Mucosa of rectum (tissue), 2 donors: ENCODE measurements around the gene CALML4.
"Not testable (repeated sequence)": the region's sequence is repeated elsewhere in the genome, so short reads cannot be mapped to it uniquely, and the experiment has no call there.

Experiments used
- H3K27ac ChIP-seq, 2 donors: one replicate each; pipeline ENCODE4 v1.7.0; 2013; ENCODE audit warnings: inconsistent platforms in 2 of 2, low read depth in 2 of 2, low read length in 2 of 2
- H3K27me3 ChIP-seq, 2 donors: one replicate each; pipeline ENCODE4 v1.7.0; 2013; ENCODE audit warnings: low read length in 2 of 2; ENCODE audit not compliant: control insufficient read depth in 2 of 2, insufficient read depth in 2 of 2
- H3K36me3 ChIP-seq, 2 donors: one replicate each; pipeline ENCODE4 v1.7.0; 2013; ENCODE audit warnings: low read length in 2 of 2; ENCODE audit not compliant: control insufficient read depth in 2 of 2, insufficient read depth in 2 of 2
- H3K4me1 ChIP-seq, 2 donors: one replicate each; pipeline ENCODE4 v1.7.0; 2013; ENCODE audit warnings: low read length in 2 of 2, mild to moderate bottlenecking in 1 of 2; ENCODE audit not compliant: control insufficient read depth in 2 of 2, insufficient read depth in 2 of 2
- H3K4me3 ChIP-seq, 2 donors: one replicate each; pipeline ENCODE4 v1.7.0; 2013; ENCODE audit warnings: low read length in 2 of 2
- H3K9ac ChIP-seq, 2 donors: one replicate each; pipeline ENCODE4 v1.7.0; 2013; ENCODE audit warnings: low read length in 2 of 2, low read depth in 1 of 2, mild to moderate bottlenecking in 1 of 2
- H3K9me3 ChIP-seq, 2 donors: one replicate each; pipeline ENCODE4 v1.7.0; 2013; ENCODE audit warnings: low read length in 2 of 2; ENCODE audit not compliant: control insufficient read depth in 2 of 2
- donor health status: healthy.
- donor health status: Normal muscosa, but diverticular disease.

The CALML4 gene

DNA sequence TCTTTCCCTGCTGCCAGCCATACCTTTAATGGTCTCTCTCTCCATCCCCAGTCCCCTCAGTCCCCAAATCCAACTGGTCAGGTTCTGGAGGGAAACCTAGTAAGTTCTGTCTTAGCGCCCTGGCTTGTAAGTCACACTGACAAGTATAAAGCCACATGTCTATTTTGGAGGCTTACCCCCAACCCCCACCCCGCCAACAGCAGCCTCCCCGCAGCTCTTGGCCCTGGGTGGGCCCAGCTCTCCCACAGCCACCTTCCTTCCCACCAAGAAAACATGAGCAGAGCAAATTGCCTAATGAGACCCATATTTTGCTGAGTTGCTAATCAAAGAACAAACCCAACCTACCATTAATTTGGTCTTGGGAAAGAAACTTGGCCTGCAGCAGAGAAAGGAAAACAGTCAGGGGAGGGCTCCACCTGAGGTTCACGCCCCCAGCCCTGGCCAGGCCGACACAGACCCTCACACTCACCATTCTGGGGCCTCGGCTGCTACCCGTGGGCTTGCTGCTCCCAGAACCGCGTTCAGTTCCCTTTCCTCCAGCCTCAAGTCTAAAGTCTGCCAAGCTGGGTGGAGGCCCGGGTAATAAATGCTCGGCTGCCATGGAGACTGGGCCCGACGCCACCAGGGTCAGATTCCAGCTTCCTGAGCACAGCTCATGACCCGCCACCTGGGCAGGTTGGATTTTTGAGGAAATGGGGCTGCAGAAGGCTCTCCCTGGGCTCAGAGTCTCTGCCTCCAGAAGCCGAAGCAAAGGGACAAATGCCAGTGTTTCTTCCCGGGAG, at the start of gene CALML4:
CALML4 (minus strand) TSS at position 557 of the 782 bp plus-strand sequence; CDS start at position 472, 85 bp downstream.
- H3K36me3 ChIP-seq = no peaks in the 10 kb centered on the region
- peak within 1 kb of the TSS; percentile 82 to 92 for H3K9ac ChIP-seq
- no peaks in the 10 kb centered on the region for H3K9me3 ChIP-seq
- no peaks in the 10 kb centered on the region for H3K27me3 ChIP-seq
- H3K27ac ChIP-seq = peak within 1 kb of the TSS; percentile 97 to 98
- H3K4me1 ChIP-seq = peaks cover 22 to 39% of the 10 kb centered on the region in 2 donors
- peak within 1 kb of the TSS; percentile 76 to 86 for H3K4me3 ChIP-seq

DNA sequence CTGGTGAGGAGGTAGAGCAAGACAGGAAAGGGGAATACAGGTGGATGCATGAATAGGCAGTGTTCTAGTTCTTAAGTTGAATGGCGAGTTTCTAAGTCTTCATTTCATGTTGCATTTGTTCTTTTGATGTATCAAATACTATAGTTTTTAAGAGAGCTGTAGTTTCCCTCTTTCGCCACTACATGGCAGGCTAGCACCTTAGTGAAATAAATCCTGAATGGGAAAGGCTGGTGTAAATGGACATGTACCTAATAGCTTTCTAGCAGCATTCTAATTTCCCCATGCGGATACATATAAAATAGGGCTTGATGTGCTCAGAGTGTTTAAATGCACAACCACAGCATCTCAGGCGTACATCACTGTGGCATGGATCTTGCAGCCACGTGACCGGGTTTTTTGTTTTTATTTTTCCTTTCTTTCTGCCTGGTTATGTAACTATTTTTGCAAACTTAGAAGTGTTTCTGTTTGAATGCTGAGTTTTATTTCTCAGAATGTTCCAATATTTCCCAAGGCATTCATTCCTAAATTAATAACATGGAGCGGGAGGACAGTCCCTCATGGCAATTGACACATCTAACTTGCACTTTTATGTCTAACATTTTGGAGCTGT, 47.9 kb upstream of the CALML4 start:
- no peak overlapping the region for H3K9ac ChIP-seq
- no peaks in the 10 kb centered on the region for H3K27me3 ChIP-seq

GRCh38 chr15:68249058-68249713, 44.1 kb upstream of the CALML4 start:
- Histone ChIP-seq H3K36me3 (no peaks in the 10 kb centered on the region), H3K27ac (no peak overlapping the region), H3K9ac (no peak overlapping the region), H3K9me3 (peaks cover 0 to 1% of the 10 kb centered on the region in 2 donors), H3K4me3 (no peak overlapping the region), H3K27me3 (no peaks in the 10 kb centered on the region), H3K4me1 (no peaks in the 10 kb centered on the region)

More for the DNA sequence above, 47.9 kb upstream of the CALML4 start:
- Histone ChIP-seq H3K9me3 (no peaks in the 10 kb centered on the region), H3K27ac (no peak overlapping the region), H3K4me1 (peaks cover 2 to 9% of the 10 kb centered on the region in 2 donors), H3K36me3 (no peaks in the 10 kb centered on the region), H3K4me3 (no peak overlapping the region)

- peaks cover 0 to 2% of the 10 kb centered on the region in 2 donors for H3K9me3 ChIP-seq
These were observed 39.1 kb upstream of the CALML4 start for GRCh38 chr15:68244235-68244634.

DNA sequence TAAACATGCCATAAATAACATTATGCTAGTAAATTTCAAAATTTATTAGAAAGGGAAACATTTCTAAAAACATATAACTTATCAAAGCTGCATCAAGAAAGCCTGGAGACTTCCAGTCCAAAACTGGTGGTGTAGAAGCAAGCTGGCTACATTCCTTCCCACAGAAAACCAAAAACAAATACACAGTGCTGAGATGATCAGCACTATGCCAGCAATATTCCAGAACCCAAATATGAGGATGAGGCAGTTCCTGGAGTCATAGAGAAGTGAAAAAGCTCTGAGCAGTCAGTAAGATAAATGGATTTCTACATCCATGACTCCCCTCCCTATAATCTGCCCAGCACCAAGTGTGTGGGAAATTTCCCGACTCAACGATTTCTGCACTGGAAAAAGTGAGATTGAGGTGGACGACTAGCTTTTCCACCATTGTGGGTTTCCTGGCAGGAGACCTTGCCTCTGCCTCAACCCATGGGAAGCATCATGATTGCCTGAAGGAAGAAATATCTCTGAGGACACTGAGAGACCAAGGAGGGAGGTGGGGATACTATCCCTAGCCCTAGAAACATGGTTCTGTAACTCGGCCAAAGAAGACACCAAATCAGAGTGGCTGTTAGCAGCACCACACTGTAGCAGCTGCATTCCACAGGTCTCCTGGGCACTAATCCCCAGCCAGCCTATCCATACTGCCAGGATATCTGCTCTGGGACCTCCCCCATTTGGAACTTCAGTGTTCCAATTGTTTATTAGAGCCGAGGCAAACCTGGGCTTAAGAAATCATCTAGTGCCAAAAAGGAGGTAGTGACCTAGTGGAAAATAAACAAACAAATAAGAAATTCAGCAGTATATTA, 36.2 kb upstream of the CALML4 start:
- no peaks in the 10 kb centered on the region for H3K27me3 ChIP-seq
- H3K4me3 ChIP-seq = no peak overlapping the region
- no peak overlapping the region for H3K9ac ChIP-seq
- H3K4me1 ChIP-seq = no peaks in the 10 kb centered on the region
- H3K36me3 ChIP-seq = no peaks in the 10 kb centered on the region
- H3K27ac ChIP-seq = no peak overlapping the region
- H3K9me3 ChIP-seq = peaks cover 0 to 2% of the 10 kb centered on the region in 2 donors

More at GRCh38 chr15:68244235-68244634, 39.1 kb upstream of the CALML4 start:
- no peaks in the 10 kb centered on the region for H3K27me3 ChIP-seq
- no peak overlapping the region for H3K4me3 ChIP-seq
- no peak overlapping the region for H3K9ac ChIP-seq
- no peak overlapping the region for H3K27ac ChIP-seq
- no peaks in the 10 kb centered on the region for H3K4me1 ChIP-seq
- H3K36me3 ChIP-seq = no peaks in the 10 kb centered on the region

GRCh38 chr15:68239025-68239424, 33.9 kb upstream of the CALML4 start:
- no peak overlapping the region for H3K9ac ChIP-seq
- no peaks in the 10 kb centered on the region for H3K9me3 ChIP-seq
- no peak overlapping the region for H3K4me3 ChIP-seq
- H3K4me1 ChIP-seq = no peaks in the 10 kb centered on the region
- H3K36me3 ChIP-seq = no peaks in the 10 kb centered on the region
- no peak overlapping the region for H3K27ac ChIP-seq
- H3K27me3 ChIP-seq = no peaks in the 10 kb centered on the region

DNA sequence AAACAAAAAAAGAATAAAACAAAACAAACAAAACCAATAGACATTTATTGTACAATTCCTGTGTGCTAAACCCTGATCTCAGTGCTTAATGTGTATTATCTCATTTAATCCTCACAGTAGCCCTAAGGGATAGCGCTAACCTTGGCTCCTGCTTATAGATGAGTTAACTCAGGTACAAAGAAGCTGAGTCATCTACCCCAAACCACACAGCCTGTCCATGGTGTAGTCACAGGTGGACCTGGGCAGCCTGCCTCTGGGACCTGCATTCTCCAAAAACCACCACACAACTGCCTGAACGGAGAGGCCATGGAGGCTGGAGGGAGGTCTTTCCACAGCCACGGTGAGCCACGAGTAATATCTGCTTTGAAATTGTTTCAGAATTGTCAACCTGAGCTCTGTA, 29.9 kb upstream of the CALML4 start:
- Histone ChIP-seq H3K27me3 (no peaks in the 10 kb centered on the region), H3K27ac (no peak overlapping the region), H3K36me3 (no peaks in the 10 kb centered on the region), H3K9me3 (no peaks in the 10 kb centered on the region), H3K9ac (no peak overlapping the region), H3K4me1 (peaks cover 5 to 16% of the 10 kb centered on the region in 2 donors), H3K4me3 (no peak overlapping the region)

DNA sequence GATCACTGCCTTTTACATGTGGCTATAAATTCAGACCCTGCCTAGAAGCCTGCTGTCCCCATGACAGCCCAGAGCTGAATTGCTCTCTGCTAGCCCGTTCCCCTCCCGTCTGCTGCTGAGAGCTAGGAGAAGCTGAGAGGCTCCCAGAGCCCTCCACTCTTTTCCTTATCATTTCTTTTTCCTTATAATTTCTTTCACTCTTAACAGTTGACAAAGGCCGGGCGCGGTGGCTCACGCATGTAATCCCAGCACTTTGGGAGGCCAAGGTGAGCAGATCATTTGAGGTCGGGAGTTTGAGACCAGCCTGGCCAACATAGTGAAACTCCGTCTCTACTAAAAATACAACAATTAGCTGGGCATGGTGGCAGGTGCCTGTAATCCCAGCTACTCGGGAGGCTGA, 29.4 kb upstream of the CALML4 start:
- peaks cover 7 to 19% of the 10 kb centered on the region in 2 donors for H3K4me1 ChIP-seq
- not testable (repeated sequence) for H3K9me3 ChIP-seq, H3K4me3 ChIP-seq, H3K9ac ChIP-seq, H3K27ac ChIP-seq, H3K36me3 ChIP-seq, H3K27me3 ChIP-seq

DNA sequence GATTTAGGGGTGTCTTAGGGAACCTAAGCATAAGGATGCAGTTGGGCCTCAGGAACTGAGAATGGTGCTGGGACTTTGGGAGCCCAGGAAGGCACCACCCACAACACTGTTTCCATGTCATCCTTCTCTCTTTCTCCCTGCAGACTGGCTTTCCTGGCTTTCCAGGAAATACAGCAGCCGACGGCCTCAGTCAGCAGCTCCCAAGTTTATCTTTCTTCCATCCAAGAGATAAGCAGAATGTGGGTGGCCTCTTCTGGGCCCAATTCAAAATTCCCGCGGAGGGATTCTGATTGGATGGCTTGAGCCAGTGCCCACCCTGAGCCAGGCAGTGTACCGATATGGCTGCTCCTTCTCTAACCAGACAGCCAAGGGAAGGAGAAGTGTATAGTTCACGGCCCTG, 28.9 kb upstream of the CALML4 start:
- no peaks in the 10 kb centered on the region for H3K9me3 ChIP-seq
- no peak overlapping the region for H3K9ac ChIP-seq
- no peak overlapping the region for H3K4me3 ChIP-seq

More for the DNA sequence above, 28.9 kb upstream of the CALML4 start:
- no peaks in the 10 kb centered on the region for H3K36me3 ChIP-seq
- H3K27me3 ChIP-seq = no peaks in the 10 kb centered on the region
- H3K4me1 ChIP-seq = peaks cover 7 to 19% of the 10 kb centered on the region in 2 donors
- no peak overlapping the region for H3K27ac ChIP-seq
